HG02973 (cell line): Measurements from ENCODE around the gene TGFB1I1.
"Not testable (repeated sequence)": the region's sequence is repeated elsewhere in the genome, so short reads cannot be mapped to it uniquely, and the experiment has no call there.

Experiments
- ATAC-seq: cut with Tn5 transposase; IDR thresholded peaks from one replicate; pipeline ENCODE4 v1.9.1; 2021; ENCODE audit warnings: moderate library complexity; ENCODE audit not compliant: unreplicated experiment

TGFB1I1 gene

DNA sequence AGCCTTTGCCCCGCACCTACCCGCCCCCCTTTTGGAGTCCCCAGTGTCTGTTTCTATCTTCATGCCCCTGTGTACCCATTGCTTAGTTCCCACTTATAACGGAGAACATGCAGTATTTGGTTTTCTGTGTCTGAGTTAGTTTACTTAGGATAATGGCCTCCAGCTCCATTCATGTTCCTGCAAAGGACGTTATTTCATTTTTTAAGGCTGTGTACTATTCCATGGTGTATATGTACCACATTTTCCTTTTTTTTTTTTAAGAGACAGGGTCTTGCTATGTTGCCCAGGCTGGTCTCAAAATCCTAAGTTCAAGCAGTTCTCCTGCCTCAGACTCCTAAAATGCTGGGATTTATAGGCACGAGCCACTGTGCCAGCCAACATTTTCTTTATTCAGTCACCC lies 4.1 kb upstream of the TGFB1I1 start:
- ATAC-seq, result no peak

DNA sequence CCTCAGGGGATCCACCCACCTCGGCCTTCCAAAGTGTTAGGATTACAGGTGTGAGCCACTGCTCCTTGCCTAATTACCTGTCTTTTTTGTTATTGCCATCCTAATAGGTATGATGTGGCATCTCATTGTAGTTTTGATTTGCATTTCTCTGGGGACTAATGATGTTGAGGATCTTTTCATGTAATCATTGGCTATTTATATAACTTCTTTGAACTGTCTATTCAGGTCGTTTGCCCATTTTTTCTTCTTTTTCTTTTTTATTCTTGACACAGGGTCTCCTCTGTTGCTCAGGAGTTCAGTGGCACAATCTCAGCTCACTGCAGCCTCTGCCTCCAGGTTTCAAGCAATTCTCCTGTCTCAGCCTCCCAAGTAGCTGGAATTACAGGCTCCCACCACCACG lies 1.3 kb upstream of the TGFB1I1 start:
- ATAC-seq, result no peak

DNA sequence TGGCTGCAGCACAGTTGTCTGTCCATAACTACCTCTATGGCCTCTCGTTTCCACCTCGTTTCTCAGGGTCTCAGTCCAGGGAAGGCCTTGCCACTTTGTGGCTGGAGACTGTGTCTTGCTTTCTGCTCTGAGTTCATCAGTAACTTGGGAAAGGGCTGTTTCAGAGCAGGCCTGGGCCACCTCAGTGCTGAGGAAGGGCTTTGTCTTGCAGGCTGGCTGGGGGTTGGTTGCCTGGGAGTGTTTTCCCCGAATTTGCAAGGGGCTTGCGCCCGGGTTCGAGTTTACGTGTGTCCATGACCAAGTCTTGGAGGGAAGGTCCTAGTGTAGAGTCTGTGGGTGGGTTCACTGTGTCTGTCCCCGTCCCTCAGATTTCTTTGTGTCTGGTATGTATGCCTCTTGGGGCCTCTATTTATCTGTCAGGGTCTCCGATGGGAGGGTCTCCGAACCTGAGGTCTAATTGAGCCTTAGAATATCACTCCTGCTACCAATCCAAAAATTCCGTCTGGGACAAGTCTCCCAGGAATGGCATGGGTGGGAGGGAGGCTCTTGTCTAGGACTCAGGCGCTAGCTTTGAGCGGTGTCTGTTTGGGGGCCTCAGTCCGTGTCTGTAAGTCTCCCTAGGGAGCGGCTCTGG lies 594 bp upstream of the TGFB1I1 start:
- ATAC-seq, result no peak

DNA sequence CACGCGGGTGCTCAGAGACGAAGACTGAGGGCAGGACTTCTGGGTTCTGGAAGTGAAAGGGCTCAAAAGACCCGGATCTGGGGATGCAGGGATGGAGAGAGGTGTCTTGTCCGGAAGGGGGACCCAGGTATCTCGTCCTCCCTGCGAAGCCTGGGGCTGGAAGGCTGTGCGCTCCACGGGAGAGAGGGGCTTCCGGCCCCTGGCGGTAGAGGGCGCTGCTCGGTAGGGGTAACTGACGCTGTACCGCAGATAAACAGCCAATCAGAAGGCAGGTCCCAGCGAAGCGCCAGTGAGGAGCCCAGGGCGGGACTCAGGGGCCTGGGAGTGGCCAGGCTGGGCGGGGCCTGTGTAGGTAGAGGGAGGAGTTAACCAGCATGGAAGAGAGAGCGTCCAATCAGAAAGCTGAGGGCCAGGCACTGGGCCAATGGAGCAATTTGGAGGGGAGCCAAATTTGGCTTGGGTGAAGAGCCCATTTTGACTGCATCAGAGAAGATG lies 804 bp downstream of the TGFB1I1 start:
- ATAC-seq, result no peak

DNA sequence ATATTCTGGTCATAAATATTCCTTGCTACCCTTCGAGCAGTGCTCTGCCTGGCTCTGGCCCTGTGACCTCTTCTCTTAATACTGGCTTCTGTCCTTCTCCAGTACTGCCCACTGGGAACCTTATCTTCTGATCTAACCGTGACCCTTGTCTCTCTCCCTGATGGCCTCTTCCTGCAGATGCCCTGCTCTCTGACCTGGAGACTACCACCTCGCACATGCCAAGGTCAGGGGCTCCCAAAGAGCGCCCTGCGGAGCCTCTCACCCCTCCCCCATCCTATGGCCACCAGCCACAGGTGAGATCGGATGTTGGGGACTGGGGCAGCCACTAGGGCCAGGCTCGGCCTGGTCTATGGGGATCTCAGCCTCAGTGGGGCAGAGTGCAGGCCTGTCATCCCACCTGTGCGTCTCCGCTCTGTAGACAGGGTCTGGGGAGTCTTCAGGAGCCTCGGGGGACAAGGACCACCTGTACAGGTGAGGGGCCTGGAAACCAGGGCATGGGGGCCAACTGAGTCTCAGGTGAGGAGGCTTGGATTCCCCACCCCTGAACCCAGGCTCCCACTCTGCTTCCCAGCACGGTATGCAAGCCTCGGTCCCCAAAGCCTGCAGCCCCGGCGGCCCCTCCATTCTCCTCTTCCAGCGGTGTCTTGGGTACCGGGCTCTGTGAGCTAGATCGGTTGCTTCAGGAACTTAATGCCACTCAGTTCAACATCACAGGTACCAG lies 1.5 kb downstream of the TGFB1I1 start:
- no peak for ATAC-seq

DNA sequence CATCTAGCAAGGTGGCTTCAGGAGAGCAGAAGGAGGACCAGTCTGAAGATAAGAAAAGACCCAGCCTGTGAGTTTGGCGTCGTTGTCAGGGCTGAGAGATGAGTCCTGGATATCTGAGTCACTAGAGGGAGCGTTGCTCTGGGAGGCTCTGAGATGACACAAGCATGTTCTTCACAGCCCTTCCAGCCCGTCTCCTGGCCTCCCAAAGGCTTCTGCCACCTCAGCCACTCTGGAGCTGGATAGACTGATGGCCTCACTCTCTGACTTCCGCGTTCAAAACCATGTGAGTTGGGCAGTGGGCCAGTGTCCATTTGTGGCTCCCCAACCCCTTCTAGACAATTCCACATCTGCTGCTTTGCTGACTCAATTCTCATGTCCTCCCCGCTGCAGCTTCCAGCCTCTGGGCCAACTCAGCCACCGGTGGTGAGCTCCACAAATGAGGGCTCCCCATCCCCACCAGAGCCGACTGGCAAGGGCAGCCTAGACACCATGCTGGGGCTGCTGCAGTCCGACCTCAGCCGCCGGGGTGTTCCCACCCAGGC lies 2.3 kb downstream of the TGFB1I1 start:
- ATAC-seq, result no peak

DNA sequence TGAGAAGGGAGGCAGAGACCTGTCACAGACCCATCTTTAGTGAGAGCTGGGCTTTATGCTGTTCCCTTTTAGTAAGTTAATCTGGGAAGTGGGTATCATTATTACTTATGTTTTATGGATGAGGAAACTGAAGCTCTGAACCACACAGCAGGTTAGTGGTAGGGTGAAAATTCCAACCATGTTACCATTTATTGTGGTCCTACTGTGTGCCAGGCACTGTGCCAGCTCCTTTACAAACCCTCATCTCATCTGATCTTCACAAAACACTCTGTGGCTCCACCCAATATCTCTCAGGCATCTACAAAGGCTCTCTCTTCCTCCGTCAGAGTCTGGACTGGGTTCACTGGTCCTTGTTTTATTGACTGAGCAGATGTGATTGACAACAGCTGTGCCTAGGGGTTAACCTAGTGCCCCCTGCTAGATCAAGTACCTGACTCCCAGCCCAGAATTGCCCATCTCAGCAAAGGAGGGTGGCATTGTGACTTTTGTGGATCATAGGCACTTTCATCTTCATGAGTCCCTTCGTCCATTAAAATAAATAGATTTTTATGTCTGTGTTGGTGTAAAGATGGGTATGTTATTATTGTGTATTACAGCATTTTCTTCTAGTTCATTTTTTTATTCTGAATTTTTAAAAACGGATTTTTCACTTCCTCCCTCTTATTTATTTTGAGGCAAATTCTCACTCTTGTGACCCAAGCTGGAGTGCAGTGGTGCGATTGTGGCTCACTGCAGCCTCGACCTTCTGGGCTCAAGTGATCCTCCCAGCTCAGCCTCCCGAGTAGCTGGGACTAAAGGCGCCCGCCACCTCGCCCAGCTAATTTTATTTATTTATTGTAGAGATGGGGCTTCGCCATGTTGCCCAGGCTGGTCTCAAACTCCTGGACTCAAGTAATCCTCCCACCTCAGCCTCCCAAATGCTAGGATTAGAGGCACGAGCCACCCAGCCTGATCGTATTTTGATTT lies 3.1 kb downstream of the TGFB1I1 start:
- ATAC-seq, result no peak

DNA sequence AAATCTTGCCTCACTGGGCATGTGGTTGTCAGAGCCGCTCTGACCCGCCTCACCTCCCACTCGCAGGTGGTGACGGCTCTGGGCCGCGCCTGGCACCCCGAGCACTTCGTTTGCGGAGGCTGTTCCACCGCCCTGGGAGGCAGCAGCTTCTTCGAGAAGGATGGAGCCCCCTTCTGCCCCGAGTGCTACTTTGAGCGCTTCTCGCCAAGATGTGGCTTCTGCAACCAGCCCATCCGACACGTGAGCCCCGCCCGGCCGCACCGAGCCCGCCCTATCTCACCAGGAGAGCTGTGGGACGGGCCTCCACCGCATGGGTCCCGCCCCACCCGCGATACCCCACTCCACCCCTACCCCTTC lies 4.0 kb downstream of the TGFB1I1 start:
- no peak for ATAC-seq

DNA sequence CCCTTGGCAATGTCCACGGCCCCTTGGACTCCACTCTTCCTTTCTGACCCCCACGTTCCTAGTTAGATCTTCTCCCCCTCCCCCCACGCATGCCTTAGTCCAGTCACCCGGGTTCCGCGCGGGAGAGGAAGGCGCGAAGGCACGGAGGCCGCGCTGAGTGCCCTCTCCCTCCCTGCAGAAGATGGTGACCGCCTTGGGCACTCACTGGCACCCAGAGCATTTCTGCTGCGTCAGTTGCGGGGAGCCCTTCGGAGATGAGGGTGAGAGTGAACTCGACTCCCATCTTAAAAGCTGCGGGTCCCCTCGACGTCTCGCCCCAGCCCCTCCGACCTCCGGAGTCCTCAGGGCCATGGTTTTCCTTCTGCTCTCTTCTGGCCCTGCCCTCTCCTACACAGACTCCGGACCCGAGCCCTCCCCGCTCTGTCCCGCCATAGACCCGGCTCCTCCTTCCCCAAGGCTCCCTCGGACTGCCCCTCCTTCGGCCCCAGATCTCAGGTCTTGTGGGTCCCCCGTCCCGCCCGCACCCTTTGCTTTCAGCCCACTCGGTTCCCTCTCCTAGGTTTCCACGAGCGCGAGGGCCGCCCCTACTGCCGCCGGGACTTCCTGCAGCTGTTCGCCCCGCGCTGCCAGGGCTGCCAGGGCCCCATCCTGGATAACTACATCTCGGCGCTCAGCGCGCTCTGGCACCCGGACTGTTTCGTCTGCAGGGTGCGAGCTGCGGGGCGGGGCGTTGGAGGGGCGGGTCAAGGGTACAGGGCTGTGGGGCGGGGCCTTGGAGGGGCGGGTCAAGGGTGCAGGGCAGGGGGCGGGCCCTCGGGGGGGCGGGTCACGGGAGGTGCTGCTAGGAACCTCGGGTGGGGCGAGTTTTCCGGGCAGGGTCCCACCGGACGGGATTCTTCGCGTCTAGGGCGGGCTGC lies 4.6 kb downstream of the TGFB1I1 start:
- ATAC-seq, result peak; percentile 59

DNA sequence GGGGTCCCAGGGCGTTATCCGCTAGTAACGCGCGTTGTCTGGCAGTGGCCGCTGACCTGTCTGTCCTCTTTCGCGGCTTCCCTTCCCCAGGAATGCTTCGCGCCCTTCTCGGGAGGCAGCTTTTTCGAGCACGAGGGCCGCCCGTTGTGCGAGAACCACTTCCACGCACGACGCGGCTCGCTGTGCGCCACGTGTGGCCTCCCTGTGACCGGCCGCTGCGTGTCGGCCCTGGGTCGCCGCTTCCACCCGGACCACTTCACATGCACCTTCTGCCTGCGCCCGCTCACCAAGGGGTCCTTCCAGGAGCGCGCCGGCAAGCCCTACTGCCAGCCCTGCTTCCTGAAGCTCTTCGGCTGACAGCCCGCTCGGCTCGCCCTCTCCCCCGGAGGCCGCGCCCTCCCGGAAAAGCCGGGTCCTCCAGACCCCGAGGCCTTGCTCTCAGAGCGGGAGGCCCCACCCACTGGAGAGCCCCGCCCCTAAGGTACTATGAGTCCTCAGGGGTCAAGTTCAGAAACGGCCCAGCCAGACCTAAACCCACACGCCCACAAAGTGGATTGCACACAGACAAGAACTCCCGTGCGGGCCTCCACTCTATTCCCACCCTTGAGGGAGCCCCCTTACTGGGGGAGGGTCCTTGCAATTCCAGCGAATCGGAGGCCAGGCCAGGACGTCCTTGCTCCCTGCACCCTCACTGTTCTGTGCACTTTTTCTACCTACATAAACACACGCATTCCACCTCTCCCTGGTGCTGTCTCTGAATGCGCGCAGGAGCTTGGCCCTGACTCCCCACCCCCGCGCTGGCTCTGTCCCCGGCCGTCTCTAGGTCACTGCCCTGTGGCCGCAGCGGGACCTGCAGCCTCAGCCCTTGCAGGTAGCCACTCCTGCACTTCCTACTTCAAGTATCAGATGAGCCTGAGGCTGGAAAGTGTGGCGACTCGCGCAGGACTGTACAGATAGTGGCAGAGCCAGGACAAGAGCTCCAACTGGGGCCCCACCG lies 5.6 kb downstream of the TGFB1I1 start:
- peak; percentile 33 for ATAC-seq

DNA sequence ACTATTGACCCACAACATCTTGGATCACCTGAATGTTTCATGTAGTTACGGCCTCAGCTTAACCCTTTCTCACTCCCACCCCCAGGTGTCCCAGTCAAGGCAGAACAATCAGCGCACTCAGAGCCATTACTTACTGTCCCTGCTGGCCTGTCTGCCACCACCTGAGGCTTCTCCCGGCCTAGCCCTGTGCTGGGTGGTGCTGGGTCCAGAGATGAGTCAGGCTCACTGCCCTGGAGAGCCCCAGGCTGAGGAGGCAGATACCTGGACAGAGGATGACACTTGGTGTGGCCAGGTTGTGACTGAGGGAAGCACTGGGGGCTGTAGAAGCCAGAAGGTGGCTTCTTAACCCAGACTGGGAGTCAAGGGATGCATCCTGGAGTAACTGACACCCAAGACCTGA lies 7.0 kb downstream of the TGFB1I1 start:
- ATAC-seq, result no peak

DNA sequence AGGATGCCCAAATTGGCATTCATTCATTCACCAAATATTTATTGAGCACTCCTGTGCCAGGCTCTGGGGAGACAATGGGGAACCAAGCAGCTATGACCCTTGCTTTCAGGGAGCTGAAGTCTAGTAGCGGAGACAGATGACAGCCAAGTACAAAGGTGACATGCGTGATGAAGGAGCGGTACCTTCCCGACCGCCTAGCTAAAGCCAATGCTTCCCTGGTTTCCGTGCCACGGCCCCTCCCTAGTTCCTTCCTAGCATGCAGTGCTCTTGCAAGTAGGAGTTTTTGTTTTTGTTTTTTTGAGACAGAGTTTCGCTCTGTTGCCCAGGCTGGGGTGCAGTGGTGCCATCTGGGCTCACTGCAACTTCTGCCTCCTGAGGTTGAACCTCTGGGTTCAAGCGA lies 7.8 kb downstream of the TGFB1I1 start:
- no peak for ATAC-seq

DNA sequence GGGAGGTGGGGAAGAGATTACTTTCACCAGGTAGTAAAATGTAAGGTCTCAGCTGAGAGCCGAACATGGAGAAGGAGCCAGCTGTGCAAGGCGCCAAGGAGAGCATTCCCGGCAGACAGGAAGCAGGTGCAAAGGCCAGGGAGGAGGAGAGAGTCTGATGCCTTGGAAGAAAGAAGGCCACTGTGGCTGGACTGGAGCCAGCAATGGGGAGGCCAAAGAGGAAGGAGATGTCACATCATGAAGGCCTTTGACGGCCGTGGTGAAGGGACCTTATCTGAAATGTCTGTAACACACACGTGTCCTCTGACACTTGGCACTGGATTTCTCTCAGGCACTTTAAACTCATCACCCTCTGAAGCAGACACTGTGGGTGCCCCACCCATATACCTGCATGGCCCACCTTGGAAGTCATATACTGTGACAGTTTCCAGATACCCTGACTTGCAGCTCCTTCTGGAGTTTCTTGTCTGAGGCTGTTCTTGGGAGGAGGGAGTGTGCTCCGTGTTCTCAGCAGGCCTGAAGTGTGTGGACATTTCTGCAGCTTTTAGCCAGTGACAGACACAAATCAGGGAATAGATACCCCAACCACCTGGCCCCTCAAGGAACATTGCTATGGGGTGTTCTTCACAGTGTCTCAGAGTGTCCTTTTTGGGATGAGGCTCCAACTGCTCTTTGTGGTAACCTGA lies 9.0 kb downstream of the TGFB1I1 start:
- ATAC-seq, result no peak

DNA sequence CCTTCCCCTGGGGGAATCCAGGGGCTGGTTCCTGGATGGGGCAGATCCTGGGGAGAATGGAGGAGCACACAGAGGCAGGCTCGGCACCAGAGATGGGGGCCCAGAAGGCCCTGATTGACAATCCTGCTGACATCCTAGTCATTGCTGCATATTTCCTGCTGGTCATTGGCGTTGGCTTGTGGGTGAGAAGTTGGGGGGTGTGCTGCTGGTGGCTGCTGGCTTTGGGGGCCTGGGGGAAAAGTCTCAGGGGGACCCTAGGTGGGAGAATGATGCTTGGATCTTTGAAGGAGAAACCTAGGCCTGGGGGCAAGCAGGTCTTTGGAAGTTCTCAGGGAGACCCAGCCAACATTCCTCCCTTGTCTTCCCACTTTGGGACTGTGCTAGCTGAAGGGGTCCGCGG lies 11.1 kb downstream of the TGFB1I1 start, which contains the start of gene SLC5A2:
Gene SLC5A2 (plus strand): TSS at position 43 of the 400 bp plus-strand sequence. CDS start 14 bp downstream, at position 57.
- ATAC-seq, result no peak

DNA sequence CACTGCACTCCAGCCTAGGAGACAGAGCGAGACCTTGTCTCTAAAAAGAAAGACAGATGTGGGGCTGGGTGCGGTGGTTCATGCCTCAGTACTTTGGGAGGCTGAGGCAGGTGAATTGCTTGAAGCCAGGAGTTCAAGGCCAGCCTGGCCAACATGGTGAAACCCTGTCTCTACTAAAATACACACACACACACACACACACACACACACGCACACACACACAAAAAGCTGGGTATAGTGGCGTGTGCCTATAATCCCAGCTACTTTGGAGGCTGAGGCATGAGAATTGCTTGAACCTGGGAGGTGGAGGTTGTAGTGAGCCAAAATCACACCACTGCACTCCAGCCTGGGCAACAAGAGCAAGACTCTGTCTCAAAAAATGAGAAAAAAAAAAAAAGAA lies 12.1 kb downstream of the TGFB1I1 start:
- not testable (repeated sequence) for ATAC-seq

DNA sequence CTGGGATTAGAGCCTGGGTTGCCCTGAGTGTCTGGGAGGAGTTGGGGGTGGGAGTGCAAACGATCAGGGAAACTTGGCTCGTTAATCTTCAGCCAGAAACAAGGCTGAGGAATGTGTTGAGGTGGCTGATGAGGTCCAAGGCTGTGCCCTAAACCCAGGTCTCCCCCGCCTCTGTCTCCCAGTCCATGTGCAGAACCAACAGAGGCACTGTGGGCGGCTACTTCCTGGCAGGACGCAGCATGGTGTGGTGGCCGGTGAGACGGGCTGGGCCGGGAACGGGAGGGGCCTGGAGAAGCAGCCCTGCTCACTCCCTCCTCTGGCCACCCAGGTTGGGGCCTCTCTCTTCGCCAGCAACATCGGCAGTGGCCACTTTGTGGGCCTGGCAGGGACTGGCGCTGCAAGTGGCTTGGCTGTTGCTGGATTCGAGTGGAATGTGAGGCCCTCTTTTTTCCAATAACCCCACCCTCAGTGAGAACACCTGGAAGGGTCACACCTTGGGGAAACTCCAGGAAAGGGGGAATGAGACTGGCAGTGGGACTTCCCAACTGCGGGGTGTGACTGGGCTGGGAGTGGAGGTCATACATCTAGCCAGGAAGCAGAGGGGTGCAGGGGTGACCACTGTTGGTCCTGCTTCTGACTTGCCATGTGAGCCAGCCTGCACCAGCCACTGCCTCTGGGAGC lies 12.7 kb downstream of the TGFB1I1 start:
- no peak for ATAC-seq

DNA sequence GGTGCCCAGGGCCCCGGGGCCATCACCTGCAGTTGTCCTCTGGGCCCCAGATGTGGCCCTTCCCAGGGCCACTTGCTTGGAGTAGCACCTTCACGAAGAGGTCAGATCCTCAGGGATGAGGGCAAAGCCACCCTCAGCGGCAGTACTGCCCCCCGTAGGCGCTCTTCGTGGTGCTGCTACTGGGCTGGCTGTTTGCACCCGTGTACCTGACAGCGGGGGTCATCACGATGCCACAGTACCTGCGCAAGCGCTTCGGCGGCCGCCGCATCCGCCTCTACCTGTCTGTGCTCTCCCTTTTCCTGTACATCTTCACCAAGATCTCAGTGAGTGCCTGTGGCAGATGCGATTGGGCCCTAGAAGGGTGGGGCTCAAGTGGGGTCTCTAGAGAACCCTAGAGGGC lies 13.6 kb downstream of the TGFB1I1 start:
- no peak for ATAC-seq

DNA sequence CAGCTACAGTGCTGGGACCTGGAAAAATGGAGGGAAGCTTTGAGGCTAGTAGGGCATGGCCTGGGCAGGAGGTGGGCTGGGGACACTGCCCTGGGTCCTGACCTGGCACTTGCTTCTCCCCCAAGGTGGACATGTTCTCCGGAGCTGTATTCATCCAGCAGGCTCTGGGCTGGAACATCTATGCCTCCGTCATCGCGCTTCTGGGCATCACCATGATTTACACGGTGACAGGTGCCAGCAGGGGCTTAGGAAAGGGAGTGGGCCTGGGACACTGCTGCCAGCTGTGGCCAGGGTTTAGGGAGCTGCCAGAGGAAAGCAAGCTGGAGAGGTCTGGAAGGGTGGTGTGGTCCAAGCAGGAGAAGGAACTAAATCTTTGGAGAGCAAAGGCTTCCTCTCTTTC lies 14.1 kb downstream of the TGFB1I1 start:
- no peak for ATAC-seq
